HUES64 (cell line): Measurements from ENCODE around the gene PRORP.

Experiments
- H3K27ac ChIP-seq: 2 replicates; pipeline ENCODE4 v1.7.0; 2013; ENCODE audit warnings: low read depth, low read length, inconsistent platforms
- H3K27me3 ChIP-seq: 2 replicates; pipeline ENCODE4 v1.6.1; 2013; ENCODE audit warnings: mild to moderate bottlenecking, low read length; ENCODE audit not compliant: insufficient read depth
- H3K36me3 ChIP-seq: 2 replicates; pipeline ENCODE4 v1.6.1; 2013; ENCODE audit warnings: mild to moderate bottlenecking, low read length; ENCODE audit not compliant: insufficient read depth
- H3K4me1 ChIP-seq: 2 replicates; pipeline ENCODE4 v1.6.1; 2013; ENCODE audit warnings: mild to moderate bottlenecking, low read length, moderate library complexity; ENCODE audit not compliant: insufficient read depth
- H3K4me3 ChIP-seq: 2 replicates; pipeline ENCODE4 v1.5.1; 2013; ENCODE audit warnings: mild to moderate bottlenecking, low read length, moderate library complexity
- H3K9ac ChIP-seq: 2 replicates; pipeline ENCODE4 v1.6.1; 2013; ENCODE audit warnings: mild to moderate bottlenecking, low read depth, low read length
- H3K9me3 ChIP-seq: 2 replicates; pipeline ENCODE4 v1.6.1; 2013; ENCODE audit warnings: low read depth, low read length; ENCODE audit not compliant: insufficient read depth
- WGBS: fragments of 150-250, 120-280 bp; methylation state at CpG from one replicate; pipeline ENCODE4 v1.1.7; 2013; ENCODE audit warnings: missing lambda C conversion rate; 5-methylcytosine and 5-hydroxymethylcytosine counted together

Gene PRORP

GRCh38 chr14:35159742-35160409 lies 37.5 kb downstream of the PRORP start:
- Histone ChIP-seq H3K36me3 (0 out of 2 replicates have a peak, but pooled peaks cover 6% of the 10 kb centered on the region), H3K9me3 (no peaks in the 10 kb centered on the region), H3K9ac (no peak overlapping the region), H3K27me3 (no peaks in the 10 kb centered on the region), H3K4me1 (peaks cover 7% of the 10 kb centered on the region), H3K27ac (no peak overlapping the region), H3K4me3 (no peak overlapping the region)
- WGBS: 95% methylated on average over 6 of the region's 6 CpGs

- Histone ChIP-seq H3K27ac (no peak overlapping the region), H3K9ac (no peak overlapping the region), H3K4me1 (peaks cover under 1% of the 10 kb centered on the region; the same call in 1 of the 2 replicates), H3K36me3 (0 out of 2 replicates have a peak, but pooled peaks cover 6% of the 10 kb centered on the region), H3K4me3 (no peak overlapping the region), H3K9me3 (no peaks in the 10 kb centered on the region), H3K27me3 (no peaks in the 10 kb centered on the region)
- WGBS: 94% methylated on average over 5 of the region's 5 CpGs
Measured at GRCh38 chr14:35161231-35161630, 38.9 kb downstream of the PRORP start.

- Histone ChIP-seq H3K36me3 (0 out of 2 replicates have a peak, but pooled peaks cover 6% of the 10 kb centered on the region), H3K27me3 (no peaks in the 10 kb centered on the region), H3K4me3 (no peak overlapping the region), H3K27ac (no peak overlapping the region), H3K4me1 (no peaks in the 10 kb centered on the region), H3K9me3 (no peaks in the 10 kb centered on the region), H3K9ac (no peak overlapping the region)
- no CpG with 5 or more reads among the region's 1 CpG for WGBS
Measured at GRCh38 chr14:35163384-35163783, 41.0 kb downstream of the PRORP start.

GRCh38 chr14:35164849-35165248 lies 42.5 kb downstream of the PRORP start:
- Histone ChIP-seq H3K4me1 (no peaks in the 10 kb centered on the region), H3K9ac (no peak overlapping the region), H3K36me3 (0 out of 2 replicates have a peak, but pooled peaks cover 6% of the 10 kb centered on the region), H3K9me3 (no peaks in the 10 kb centered on the region), H3K4me3 (no peak overlapping the region), H3K27me3 (no peaks in the 10 kb centered on the region), H3K27ac (no peak overlapping the region)
- WGBS: 92% methylated on average over 5 of the region's 5 CpGs

- Histone ChIP-seq H3K4me1 (no peaks in the 10 kb centered on the region), H3K36me3 (0 out of 2 replicates have a peak, but pooled peaks cover 6% of the 10 kb centered on the region), H3K27me3 (no peaks in the 10 kb centered on the region), H3K4me3 (no peak overlapping the region), H3K9me3 (no peaks in the 10 kb centered on the region), H3K9ac (no peak overlapping the region), H3K27ac (no peak overlapping the region)
- 97% methylated on average over 3 of the region's 3 CpGs for WGBS
Measured at GRCh38 chr14:35167496-35167895, 45.1 kb downstream of the PRORP start.
